Caki2 (cell line): ENCODE results near the gene IL36B. TPM values are rescaled to one million over a fixed set of nuclear protein-coding genes. Genes with fewer than 3 reads are reported as not detected.

ENCODE experiments used
- DNase-seq: peaks from one replicate; pipeline ENCODE4 v3.0.0-alpha.2; 2015; ENCODE audit warnings: low read depth
- in situ Hi-C: cut with HindIII; loops from 2 replicates; pipeline ENCODE4 v1.10.0; 2016; ENCODE audit warnings: low sequenced_read_pairs, low pct_unique_long_range_greater_than_20kb, mixed read lengths
- total RNA-seq: library from RNA; depleted of rRNA; stranded (reverse); fragments of >200 nt; shearing (Covaris generic); gene quantifications from 2 replicates; pipeline ENCODE4 v1.2.3, GENCODE V29; 2014; ENCODE audit warnings: low replicate concordance

The IL36B gene
- total RNA-seq, 1 experiment from 2014 or later: not detected

DNA sequence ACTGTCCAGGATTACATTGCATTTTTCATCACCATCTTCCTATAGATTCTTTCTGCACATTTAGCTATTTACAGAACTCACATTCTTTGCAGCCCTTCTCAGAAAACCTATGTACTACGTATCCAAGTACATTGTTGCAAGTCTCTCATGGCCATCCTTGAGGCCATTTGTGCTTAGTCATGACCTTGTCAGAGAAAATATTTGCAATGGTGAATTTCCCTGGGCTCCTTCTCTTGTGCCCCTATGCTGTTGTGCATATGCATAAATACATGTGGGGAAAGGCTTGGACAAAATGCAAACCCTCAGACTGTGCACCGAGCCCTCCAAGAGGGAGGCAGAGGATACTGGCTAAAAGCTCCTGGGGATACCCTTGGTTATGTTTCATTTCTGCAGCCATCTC, 27.9 kb downstream of the IL36B start:
- DNase-seq: no peak
- in situ Hi-C loops: no loop called here

- in situ Hi-C loops: no loop called here
Observed at GRCh38 chr2:113021312-113021711, 31.4 kb downstream of the IL36B start.

DNA sequence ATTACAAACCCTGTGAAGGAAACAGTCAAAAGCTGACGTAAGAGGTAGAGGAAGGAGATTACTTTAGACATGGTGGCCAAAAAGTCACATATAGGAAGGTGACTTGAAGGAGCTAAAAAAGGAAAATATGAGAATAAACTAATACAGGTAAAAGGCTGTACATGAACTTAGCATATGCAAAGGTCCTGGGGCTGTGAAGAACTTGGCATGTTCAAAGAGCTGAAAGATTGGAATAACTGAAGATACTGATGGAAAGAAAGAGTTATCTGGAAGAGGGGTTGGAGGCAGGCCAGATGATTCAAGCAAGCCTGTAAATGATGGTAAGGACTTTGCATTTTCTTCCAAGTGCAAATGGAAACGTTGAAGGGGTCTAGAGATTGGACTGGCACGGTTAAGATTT, 34.2 kb downstream of the IL36B start:
- in situ Hi-C loops: no loop called here
- no peak for DNase-seq

More at GRCh38 chr2:113021312-113021711, 31.4 kb downstream of the IL36B start:
- no peak for DNase-seq

DNA sequence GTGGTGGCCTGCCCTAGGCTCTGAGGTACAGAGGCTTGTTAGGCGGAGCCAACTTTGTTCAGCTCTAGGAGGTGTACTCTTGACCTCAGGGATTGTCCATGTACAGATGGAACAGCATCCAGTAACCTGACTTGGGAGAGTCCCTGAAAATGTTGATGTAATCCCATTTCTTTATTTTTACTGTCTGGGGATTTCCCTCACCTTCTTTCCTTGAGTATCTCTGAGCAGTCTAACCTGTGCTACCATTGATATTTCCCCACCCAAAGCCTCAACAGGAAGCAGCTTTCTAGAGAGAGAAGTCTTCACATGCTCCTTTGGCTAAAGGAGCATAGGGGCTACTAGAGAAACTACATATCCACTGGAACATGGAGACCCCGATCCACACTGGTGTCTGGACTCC, 37.0 kb downstream of the IL36B start:
- in situ Hi-C loops: no loop called here

DNA sequence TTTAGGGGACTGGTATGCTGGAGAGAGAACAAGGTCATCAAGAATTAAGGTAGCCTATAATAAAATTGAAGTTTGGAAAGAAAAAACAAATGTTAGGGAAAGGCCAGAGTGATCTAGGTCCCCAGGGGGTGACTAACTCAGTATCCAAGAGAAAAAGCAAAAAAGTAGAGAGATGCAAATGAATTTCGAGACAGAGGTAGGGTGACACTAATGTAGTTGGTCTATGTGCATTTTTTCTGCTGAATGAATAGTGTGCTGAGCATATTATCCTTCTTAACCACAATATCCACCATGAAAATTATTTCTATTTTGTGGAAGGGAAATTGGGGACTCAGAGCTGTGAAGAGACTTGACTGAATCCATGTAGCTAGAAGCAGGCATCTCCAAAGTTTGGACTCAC, 37.6 kb downstream of the IL36B start:
- DNase-seq: no peak
- in situ Hi-C loops: no loop called here

More for the DNA sequence above, 37.0 kb downstream of the IL36B start:
- DNase-seq: peak; percentile 21

DNA sequence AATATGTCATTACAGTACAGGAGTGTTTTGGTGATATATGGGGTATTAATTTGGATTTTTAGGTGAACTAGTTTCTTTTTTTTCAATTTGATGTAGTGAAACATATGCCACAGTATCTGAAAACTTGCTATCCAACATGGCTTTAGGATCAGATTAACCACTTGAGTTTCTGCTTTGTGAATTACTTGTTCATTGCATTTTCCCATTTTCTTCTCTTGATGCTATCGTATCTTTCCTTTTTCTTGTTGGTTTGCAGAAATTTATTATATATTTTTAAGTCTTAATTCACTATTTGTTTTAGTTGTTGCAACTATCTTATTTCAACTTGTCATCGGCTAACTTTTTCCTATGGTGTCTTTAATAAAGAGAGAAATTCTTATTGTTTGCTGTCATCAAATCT, 38.6 kb downstream of the IL36B start:
- in situ Hi-C loops: no loop called here

DNA sequence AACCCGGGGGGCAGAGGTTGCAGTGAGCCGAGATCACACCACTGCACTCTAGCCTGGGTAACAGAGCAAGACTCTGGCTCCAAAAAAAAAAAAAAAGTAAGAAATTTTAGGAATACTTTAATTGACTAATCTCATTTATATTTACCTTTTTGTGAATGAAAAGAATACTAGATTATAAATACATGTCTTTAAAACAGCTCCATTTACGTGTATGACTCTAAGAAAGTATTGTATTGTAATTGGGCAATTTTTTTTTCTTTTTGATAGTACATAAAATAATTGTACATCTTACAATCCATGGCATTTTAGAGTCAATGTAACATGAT, 39.4 kb downstream of the IL36B start:
- in situ Hi-C loops: no loop called here

More for the DNA sequence above, 38.6 kb downstream of the IL36B start:
- DNase-seq: no peak

GRCh38 chr2:113012436-113013335, 40.0 kb downstream of the IL36B start:
- in situ Hi-C loops: no loop called here
- DNase-seq: peak; percentile 78

More for the DNA sequence above, 39.4 kb downstream of the IL36B start:
- DNase-seq: no peak

GRCh38 chr2:113011108-113011507, 41.6 kb downstream of the IL36B start:
- in situ Hi-C loops: no loop called here
- DNase-seq: no peak

DNA sequence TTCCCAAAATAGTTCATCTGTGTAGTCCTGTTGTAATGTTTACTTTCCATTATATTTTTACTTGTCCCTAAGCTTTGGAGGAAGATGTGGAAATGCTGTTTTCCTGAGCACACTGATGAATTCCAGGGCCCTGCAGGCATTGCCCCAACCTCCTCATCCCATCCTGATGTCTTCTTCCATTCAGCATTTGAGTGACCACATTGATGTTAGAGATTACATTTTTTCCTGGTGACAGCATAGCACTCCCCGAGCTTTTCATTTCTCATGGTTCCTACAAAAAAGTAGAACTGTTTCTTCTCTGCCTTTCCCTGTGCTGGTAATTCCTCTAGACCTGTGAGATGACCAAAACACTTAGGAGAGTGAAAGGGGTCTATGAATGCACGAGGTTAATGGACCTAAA, 42.6 kb downstream of the IL36B start:
- DNase-seq: no peak
- in situ Hi-C loops: no loop called here

DNA sequence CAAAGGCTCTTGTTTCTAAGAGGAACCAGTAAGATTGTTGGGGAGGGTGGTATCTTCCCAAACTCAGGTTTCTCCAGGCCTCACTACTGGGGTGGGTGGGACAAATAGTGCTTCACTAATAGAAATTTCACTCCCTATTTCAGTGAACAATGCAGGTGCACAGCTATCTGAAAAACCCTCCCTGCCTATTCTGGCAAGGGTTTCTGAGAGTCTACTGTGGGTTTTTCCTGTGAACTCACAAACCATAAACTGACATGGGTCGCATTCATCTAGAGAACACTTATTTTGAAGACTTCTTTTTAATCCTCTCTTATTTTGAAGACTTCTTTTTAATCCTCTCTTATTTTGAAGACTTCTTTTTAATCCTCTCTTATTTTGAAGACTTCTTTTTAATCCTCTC, 43.0 kb downstream of the IL36B start:
- in situ Hi-C loops: no loop called here
- no peak for DNase-seq

DNA sequence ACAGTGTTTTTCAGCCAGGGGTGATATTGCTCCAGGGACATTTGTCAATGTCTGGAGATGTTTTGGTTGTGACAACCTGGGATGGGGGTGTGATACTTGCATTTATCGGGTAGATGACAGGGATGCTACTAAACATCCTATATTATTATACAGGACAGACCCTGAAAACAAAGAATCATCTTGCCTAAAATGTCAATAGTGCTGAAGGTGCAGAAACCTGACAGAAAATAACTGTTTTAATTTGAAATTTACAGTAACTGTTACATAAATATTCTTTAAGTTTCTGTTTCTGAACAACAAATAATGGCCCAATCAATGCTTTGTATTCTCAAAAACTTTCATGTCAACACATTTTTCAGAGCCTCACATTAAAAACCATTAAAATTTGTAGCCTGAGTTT, 45.4 kb downstream of the IL36B start:
- in situ Hi-C loops: no loop called here
- DNase-seq: no peak

- no peak for DNase-seq
- in situ Hi-C loops: no loop called here
Observed at GRCh38 chr2:113005030-113005509, 47.6 kb downstream of the IL36B start, which contains the start of gene IL36A. Gene IL36A (plus strand): TSS chr2:113005459. CDS start chr2:113005872, 413 bp downstream.

- no peak for DNase-seq
- in situ Hi-C loops: no loop called here
Observed at GRCh38 chr2:113002677-113003076, 50.0 kb downstream of the IL36B start.

DNA sequence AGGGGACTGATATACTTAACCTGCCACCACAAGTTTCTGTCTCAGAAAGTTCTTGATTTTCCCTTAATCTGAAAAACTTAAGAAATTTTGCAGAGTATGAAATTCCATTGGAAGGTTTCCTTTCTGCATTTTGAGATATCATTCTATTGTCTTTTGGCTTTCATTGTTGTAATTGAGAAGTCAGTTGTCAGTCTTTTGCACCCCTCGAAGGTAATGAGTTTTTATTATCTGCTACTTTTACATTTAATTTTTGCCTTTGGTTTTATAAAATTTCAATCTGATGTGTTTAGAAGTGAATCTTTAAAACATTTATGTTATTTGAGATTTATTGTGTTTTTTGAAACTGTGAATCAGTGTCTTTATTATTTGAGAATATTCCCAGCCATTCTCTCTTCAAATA, 52.2 kb downstream of the IL36B start:
- in situ Hi-C loops: no loop called here
- DNase-seq: no peak

DNA sequence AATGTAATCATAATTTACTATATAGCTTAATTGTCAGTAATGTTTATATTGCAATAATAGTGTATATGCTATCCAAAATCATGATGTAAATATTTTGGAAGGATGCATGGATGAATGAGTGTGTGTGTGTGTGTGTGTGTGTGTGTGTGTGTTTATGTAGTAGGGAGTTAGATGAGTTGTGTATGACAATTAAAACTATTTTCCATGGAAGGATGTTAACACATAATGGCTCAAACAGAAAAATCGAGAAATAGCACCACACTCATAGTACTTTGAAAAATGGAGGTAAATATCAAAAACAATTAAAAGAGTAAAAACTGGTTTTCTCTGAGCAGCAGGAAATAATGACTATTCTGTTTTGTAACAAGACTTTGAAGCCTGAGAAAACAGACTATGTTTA, 55.5 kb downstream of the IL36B start:
- in situ Hi-C loops: no loop called here
- DNase-seq: no peak

DNA sequence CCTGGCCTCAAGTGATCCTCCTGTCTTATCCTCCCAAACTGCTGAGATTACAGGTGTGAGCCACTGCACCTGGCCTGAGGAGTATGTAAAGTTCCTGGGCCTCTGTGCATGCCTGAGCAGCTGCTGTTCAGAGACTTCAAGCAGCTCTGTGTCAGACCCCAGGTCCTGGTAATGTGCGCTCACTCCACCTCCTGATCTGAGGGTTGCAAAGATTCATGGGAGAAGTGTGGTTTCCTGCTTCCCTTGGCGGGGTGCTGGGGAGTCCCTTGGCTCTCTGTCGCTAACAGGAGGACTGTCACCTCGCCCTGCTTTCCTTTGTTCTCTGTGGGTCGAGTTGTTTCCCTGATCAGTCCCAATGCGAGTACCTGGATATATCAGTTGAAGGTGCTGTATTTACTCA, 56.0 kb downstream of the IL36B start:
- in situ Hi-C loops: no loop called here
- DNase-seq: no peak

DNA sequence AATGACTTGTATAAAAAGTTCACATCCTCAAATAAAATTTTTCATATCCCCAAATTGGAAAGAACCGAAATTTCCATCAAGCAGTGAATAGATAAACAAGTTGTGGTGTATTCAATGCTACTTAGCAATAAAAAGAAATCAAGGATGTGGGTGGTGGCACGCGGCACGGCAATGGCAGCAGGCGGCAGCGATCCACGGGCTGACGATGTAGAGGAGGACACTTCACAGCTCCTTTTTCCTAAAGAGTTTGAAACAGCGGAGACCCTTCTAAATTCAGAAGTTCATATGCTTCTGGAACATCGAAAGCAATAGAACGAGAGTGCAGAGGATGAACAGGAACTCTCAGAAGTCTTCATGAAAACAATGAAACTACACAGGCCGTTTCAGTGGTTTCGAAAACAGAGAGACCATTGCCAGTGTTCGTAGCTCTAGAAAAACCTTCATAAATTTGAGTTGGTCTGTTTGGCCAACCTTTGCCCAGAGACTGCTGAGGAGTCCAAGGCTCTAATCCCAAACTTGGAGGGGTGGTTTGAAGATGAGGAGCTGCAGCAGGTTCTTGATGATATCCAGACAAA, 57.2 kb downstream of the IL36B start:
- in situ Hi-C loops: no loop called here
- no peak for DNase-seq

DNA sequence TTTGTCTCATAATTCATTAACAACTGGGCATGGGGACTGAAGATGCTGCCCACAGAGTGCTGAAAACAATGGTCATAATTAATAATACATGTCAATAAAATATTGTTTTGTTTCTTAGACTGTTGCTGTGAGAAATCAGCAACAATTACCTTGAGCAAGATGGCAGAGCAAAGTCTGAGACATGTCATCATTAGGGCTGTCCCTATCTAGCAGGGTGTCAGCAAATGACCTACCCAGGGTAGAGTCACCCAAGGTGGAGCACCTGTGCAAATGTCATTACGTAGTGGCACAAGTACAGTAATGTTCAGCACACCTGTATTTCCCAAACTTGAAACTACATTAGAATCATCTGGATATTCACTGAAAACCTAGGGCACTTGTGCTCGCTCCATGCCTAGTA, 58.0 kb downstream of the IL36B start:
- in situ Hi-C loops: no loop called here
- no peak for DNase-seq

DNA sequence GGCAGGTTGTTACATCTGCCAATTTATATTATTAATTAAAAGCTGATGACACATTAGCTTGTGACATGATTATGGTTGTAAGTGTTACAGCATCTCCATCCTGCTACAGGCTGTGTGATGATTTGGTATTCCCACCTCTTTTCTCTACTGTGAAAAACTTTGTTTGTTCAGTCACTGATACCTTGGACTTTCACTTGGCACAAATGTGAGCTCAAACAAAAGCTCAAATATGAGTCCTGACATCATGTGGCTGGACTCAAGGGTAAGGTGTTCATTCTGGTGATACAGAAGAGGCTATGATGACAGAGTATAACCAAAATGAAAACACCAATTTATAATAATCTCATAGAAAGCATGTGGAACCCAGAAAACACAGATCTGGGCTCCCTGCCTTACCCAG, 58.8 kb downstream of the IL36B start:
- in situ Hi-C loops: no loop called here
- DNase-seq: no peak
